HepG2 (cell line): ENCODE measurements around the gene PCNT.

Experiments
- CAMTA2 ChIP-seq: sonication (generic); formaldehyde crosslinking; IDR thresholded peaks from 2 replicates; pipeline ENCODE4 v1.4.0; 2020; ENCODE audit warnings: mild to moderate bottlenecking, missing genetic modification reagents, borderline replicate concordance
- HMGA1 ChIP-seq: sonication (generic); formaldehyde crosslinking; conservative IDR thresholded peaks from 2 replicates; pipeline ENCODE4 v1.4.0; 2020; ENCODE audit warnings: missing genetic modification reagents
- ZNF550 ChIP-seq: sonication (generic); formaldehyde crosslinking; IDR thresholded peaks from 2 replicates; pipeline ENCODE4 v1.4.0; 2020; ENCODE audit warnings: mild to moderate bottlenecking, missing genetic modification reagents, borderline replicate concordance
- ZNF710 ChIP-seq: sonication (generic); formaldehyde crosslinking; IDR thresholded peaks from 2 replicates; pipeline ENCODE4 v1.5.0; 2020; ENCODE audit warnings: mild to moderate bottlenecking, missing genetic modification reagents, borderline replicate concordance

- TF ChIP-seq HMGA1 (CRISPR knock-in tag) = no peak
- no peak for TF ChIP-seq CAMTA2 (CRISPR knock-in tag)
- no peak for TF ChIP-seq ZNF550 (CRISPR knock-in tag)
- TF ChIP-seq ZNF710 (CRISPR knock-in tag) = no peak
Measured at GRCh38 chr21:46376231-46376628, 52.3 kb downstream of the PCNT start.
